HG02870 (cell line): ENCODE measurements around the gene TMA16.
"Not testable (repeated sequence)": the region's sequence is repeated elsewhere in the genome, so short reads cannot be mapped to it uniquely, and the experiment has no call there.

ENCODE experiments used
- ATAC-seq: cut with Tn5 transposase; IDR thresholded peaks from one replicate; pipeline ENCODE4 v1.9.1; 2021; ENCODE audit warnings: mild to moderate bottlenecking, moderate library complexity; ENCODE audit not compliant: unreplicated experiment

The TMA16 gene

GRCh38 chr4:163494360-163495241 is at the start of gene TMA16:
TMA16 (plus strand) TSS chr4:163494690; CDS start chr4:163494802, 112 bp downstream.
- ATAC-seq, result peak; percentile 82

GRCh38 chr4:163447023-163447422 is 47.5 kb upstream of the TMA16 start:
- ATAC-seq, result not testable (repeated sequence)

- no peak for ATAC-seq
These were observed 47.0 kb upstream of the TMA16 start for GRCh38 chr4:163447481-163447880.

- no peak for ATAC-seq
These were observed 45.8 kb upstream of the TMA16 start for GRCh38 chr4:163448540-163449203.

- ATAC-seq, result no peak
These were observed 31.9 kb upstream of the TMA16 start for GRCh38 chr4:163462556-163462955.

- ATAC-seq, result no peak
These were observed 27.3 kb upstream of the TMA16 start for GRCh38 chr4:163467082-163467770.

GRCh38 chr4:163470391-163470790 is 24.1 kb upstream of the TMA16 start:
- no peak for ATAC-seq

- no peak for ATAC-seq
These were observed 21.4 kb upstream of the TMA16 start for GRCh38 chr4:163473130-163473529.

- ATAC-seq, result no peak
These were observed 20.9 kb upstream of the TMA16 start, which contains the start of gene TKTL2 for GRCh38 chr4:163473576-163473975. TKTL2 (minus strand) TSS chr4:163473754; CDS start chr4:163473734, 20 bp downstream.

- peak; percentile 72 for ATAC-seq
These were observed 20.5 kb upstream of the TMA16 start for GRCh38 chr4:163474027-163474426.

- no peak for ATAC-seq
These were observed 17.6 kb upstream of the TMA16 start for GRCh38 chr4:163476761-163477438.

- ATAC-seq, result peak; percentile 77
These were observed 12.3 kb upstream of the TMA16 start for GRCh38 chr4:163482190-163482589.

- ATAC-seq, result no peak
These were observed 9.6 kb upstream of the TMA16 start for GRCh38 chr4:163484906-163485305.

- ATAC-seq, result no peak
These were observed 8.9 kb upstream of the TMA16 start for GRCh38 chr4:163485589-163485988.

- ATAC-seq, result no peak
These were observed 8.2 kb upstream of the TMA16 start for GRCh38 chr4:163486321-163486720.

GRCh38 chr4:163489929-163490328 is 4.6 kb upstream of the TMA16 start:
- ATAC-seq, result no peak

GRCh38 chr4:163492951-163493504 is 1.5 kb upstream of the TMA16 start:
- ATAC-seq, result no peak

- ATAC-seq, result peak; percentile 22
These were observed 689 bp upstream of the TMA16 start for GRCh38 chr4:163493643-163494359.

GRCh38 chr4:163495900-163496299 is 1.4 kb downstream of the TMA16 start:
- no peak for ATAC-seq

- ATAC-seq, result no peak
These were observed 6.1 kb downstream of the TMA16 start for GRCh38 chr4:163500586-163500985.
